IMR-90 (cell line): ENCODE measurements around the gene MOSPD3. TPM values are rescaled to one million over a fixed set of nuclear protein-coding genes. Genes with fewer than 3 reads are reported as not detected.

Experiments
- ATAC-seq: fragments of 200-7000 bp; cut with Tn5 transposase; 2 replicates; pipeline ENCODE4 v1.9.1; 2020; ENCODE audit warnings: low read depth, mild to moderate bottlenecking, moderate library complexity
- BruUV-seq: library from RNA; stranded (reverse); fragments of 400-500 nt; replicated peaks from 2 replicates; lab custom pipeline; 2021; lab: Mats Ljungman, UMichigan
- CTCF ChIA-PET: fragments of 300-600 bp; formaldehyde crosslinking; extraction: SDS; loops from one replicate; lab custom pipeline; 2021; ENCODE audit warnings: antibody characterized with exemption; lab: Yijun Ruan, JAX
- POLR2A ChIA-PET: fragments of 300-600 bp; sonication (Branson Sonifier 250); formaldehyde crosslinking; loops from one replicate; lab custom pipeline; 2022; ENCODE audit warnings: antibody characterized with exemption; ENCODE audit not compliant: unreplicated experiment; lab: Charles Lee
- DNase-seq: peaks from one replicate; pipeline ENCODE4 v3.0.0; 2013
- H2AFZ ChIP-seq: replicated peaks from 2 replicates; pipeline ENCODE3; 2013; ENCODE audit warnings: low read length, mild to moderate bottlenecking; ENCODE audit not compliant: poor library complexity
- H2AK5ac ChIP-seq: 2 replicates; pipeline ENCODE4 v1.6.1; 2013; ENCODE audit warnings: low read depth, low read length, inconsistent platforms
- H2AK9ac ChIP-seq: replicated peaks from 2 replicates; pipeline ENCODE3; 2013; ENCODE audit warnings: mild to moderate bottlenecking, low read depth, low read length, moderate library complexity; ENCODE audit not compliant: poor library complexity
- H2BK120ac ChIP-seq: 2 replicates; pipeline ENCODE4 v1.6.1; 2013; ENCODE audit warnings: low read depth, low read length, inconsistent platforms
- H2BK15ac ChIP-seq: 3 replicates; pipeline ENCODE4 v1.6.1; 2013; ENCODE audit warnings: low read depth, low read length, inconsistent platforms
- H2BK20ac ChIP-seq: 2 replicates; pipeline ENCODE4 v1.6.1; 2013; ENCODE audit warnings: low read depth, mild to moderate bottlenecking, inconsistent platforms, low read length, moderate library complexity
- H2BK5ac ChIP-seq: 2 replicates; pipeline ENCODE4 v1.6.1; 2013; ENCODE audit warnings: mild to moderate bottlenecking, low read depth, low read length, inconsistent platforms; ENCODE audit not compliant: poor library complexity, severe bottlenecking
- H3K14ac ChIP-seq: replicated peaks from 2 replicates; pipeline ENCODE4 v1.6.1; 2013; ENCODE audit warnings: low read depth, low read length, inconsistent platforms
- H3K18ac ChIP-seq: 2 replicates; pipeline ENCODE4 v1.6.1; 2013; ENCODE audit warnings: low read depth, low read length, control low read depth
- H3K23ac ChIP-seq: 2 replicates; pipeline ENCODE4 v1.6.1; 2013; ENCODE audit warnings: low read depth, low read length, inconsistent platforms
- H3K27ac ChIP-seq: 2 replicates; pipeline ENCODE4 v1.5.1; 2013; ENCODE audit warnings: mild to moderate bottlenecking, control low read depth, low read length; ENCODE audit not compliant: insufficient read depth
- H3K27me3 ChIP-seq: 2 replicates; pipeline ENCODE4 v1.6.1; 2013; ENCODE audit warnings: low read length; ENCODE audit not compliant: control insufficient read depth, insufficient read depth
- H3K36me3 ChIP-seq: 2 replicates; pipeline ENCODE4 v1.6.1; 2013; ENCODE audit warnings: low read length, mixed read lengths; ENCODE audit not compliant: control insufficient read depth, insufficient read depth
- H3K4ac ChIP-seq: 2 replicates; pipeline ENCODE4 v1.6.1; 2013; ENCODE audit warnings: low read depth, low read length, inconsistent platforms
- H3K4me1 ChIP-seq: 2 replicates; pipeline ENCODE4 v1.6.1; 2013; ENCODE audit warnings: low read length, mixed read lengths; ENCODE audit not compliant: control insufficient read depth, insufficient read depth
- H3K4me2 ChIP-seq: 2 replicates; pipeline ENCODE4 v1.6.1; 2013; ENCODE audit warnings: low read depth, mild to moderate bottlenecking, control low read depth, low read length, moderate library complexity
- H3K4me3 ChIP-seq: 2 replicates; pipeline ENCODE4 v1.5.1; 2013; ENCODE audit warnings: low read depth, mild to moderate bottlenecking, control low read depth, low read length, moderate library complexity; ENCODE audit not compliant: insufficient read depth
- H3K56ac ChIP-seq: 2 replicates; pipeline ENCODE4 v1.6.1; 2013; ENCODE audit warnings: low read length, inconsistent platforms; ENCODE audit not compliant: insufficient read depth; ENCODE audit errors: extremely low read depth
- H3K79me1 ChIP-seq, 2 experiments: 2 replicates each; pipeline ENCODE4 v1.6.1; 2013; ENCODE audit warnings: low read length in 2 of 2, inconsistent platforms in 1 of 2, low read depth in 1 of 2
- H3K9ac ChIP-seq: 2 replicates; pipeline ENCODE4 v1.6.1; 2013; ENCODE audit warnings: low read depth, low read length, control low read depth
- H3K9me1 ChIP-seq: 2 replicates; pipeline ENCODE4 v1.6.1; 2013; ENCODE audit warnings: low read length, inconsistent platforms; ENCODE audit not compliant: insufficient read depth
- H3K9me3 ChIP-seq: 2 replicates; pipeline ENCODE4 v1.6.1; 2013; ENCODE audit warnings: low read length; ENCODE audit not compliant: control insufficient read depth, insufficient read depth
- H4K20me1 ChIP-seq: 2 replicates; pipeline ENCODE4 v1.6.1; 2013; ENCODE audit warnings: low read length, inconsistent platforms; ENCODE audit not compliant: insufficient read depth
- H4K5ac ChIP-seq: 2 replicates; pipeline ENCODE4 v1.6.1; 2013; ENCODE audit warnings: mild to moderate bottlenecking, low read depth, low read length, control low read depth
- H4K8ac ChIP-seq, 2 experiments: 2 replicates each; pipeline ENCODE4 v1.6.1; 2013; ENCODE audit warnings: low read depth in 2 of 2, low read length in 2 of 2, control low read depth in 1 of 2, inconsistent platforms in 1 of 2
- H4K91ac ChIP-seq: 2 replicates; pipeline ENCODE4 v1.6.1; 2013; ENCODE audit warnings: low read depth, low read length, inconsistent platforms; ENCODE audit not compliant: insufficient read depth
- CHD1 ChIP-seq: IDR thresholded peaks from 2 replicates; pipeline ENCODE4 v1.6.1; 2012; ENCODE audit warnings: low read depth, low read length, improper control_type of control experiment
- MAFK ChIP-seq: IDR thresholded peaks from 2 replicates; pipeline ENCODE4 v1.6.1; 2012; ENCODE audit warnings: low read depth, low read length, improper control_type of control experiment
- MAZ ChIP-seq: IDR thresholded peaks from 2 replicates; pipeline ENCODE4 v1.6.1; 2012; ENCODE audit warnings: low read depth, mild to moderate bottlenecking, low read length, improper control_type of control experiment, moderate library complexity, borderline replicate concordance
- WGBS, 2 experiments: methylation state at CpG; one replicate each; pipeline versions ENCODE4 v1.1.5 to v1.1.7; 2013; ENCODE audit warnings: missing lambda C conversion rate in 2 of 2; ENCODE audit not compliant: insufficient read length in 1 of 2; ENCODE audit errors: extremely low coverage in 2 of 2; 5-methylcytosine and 5-hydroxymethylcytosine counted together
- dilution Hi-C: fragments of 300-500 bp; cut with HindIII; formaldehyde crosslinking; loops from one replicate; pipeline ENCODE4 v1.14.3; 2018; ENCODE audit warnings: low sequenced_read_pairs; ENCODE audit not compliant: unreplicated experiment
- in situ Hi-C: fragments of 300-500 bp; cut with MboI; formaldehyde crosslinking; loops from 3 replicates; pipeline ENCODE4 v1.14.3; 2019; ENCODE audit warnings: low sequenced_read_pairs, inconsistent platforms, mixed read lengths
- intact Hi-C: fragments of 100-400 bp; cut with micrococcal nuclease; formaldehyde crosslinking; loops from 2 replicates; pipeline ENCODE4 v1.10.0; 2022
- polyA plus RNA-seq, 3 experiments: library from polyadenylated mRNA; depleted of rRNA; stranded (reverse); fragments of >200 nt; gene quantifications; 2 replicates each; pipeline ENCODE4 v1.2.3, GENCODE V29; 2012; ENCODE audit warnings: low replicate concordance in 1 of 3
- total RNA-seq: library from RNA; depleted of rRNA; stranded (reverse); fragments of >200 nt; gene quantifications from 2 replicates; pipeline ENCODE4 v1.2.3, GENCODE V29; 2012
- TF ChIP-seq, protein P1 (sequence below): conservative IDR thresholded peaks from 2 replicates; pipeline ENCODE4 v1.5.1; 2012; ENCODE audit warnings: mild to moderate bottlenecking, low read depth, low read length, improper control_type of control experiment

MOSPD3 gene
- total and polyA plus RNA-seq, 2 of the 4 experiments (the other 2 are of a cell fraction), result 2.3 to 30.0 TPM

- Histone ChIP-seq H3K4ac (no peak overlapping the region), H2BK15ac (no peak overlapping the region), H4K5ac (no peak overlapping the region), H2BK20ac (no peak overlapping the region), H4K20me1 (no peaks in the 10 kb centered on the region), H3K36me3 (no peaks in the 10 kb centered on the region), H4K91ac (no peak overlapping the region), H3K4me3 (no peak overlapping the region), H3K56ac (no peak overlapping the region), H2BK5ac (no peak overlapping the region), H3K4me1 (no peaks in the 10 kb centered on the region), H2AK5ac (no peak overlapping the region), H2BK120ac (no peak overlapping the region), H2AK9ac (no peak overlapping the region), H3K14ac (no peak overlapping the region), H4K8ac (no peak overlapping the region), H3K9me3 (no peaks in the 10 kb centered on the region), H3K23ac (no peak overlapping the region), H3K9me1 (no peaks in the 10 kb centered on the region), H2AFZ (peak overlapping the region; percentile 33), H3K27ac (no peak overlapping the region), H3K4me2 (no peak overlapping the region), H3K27me3 (peaks cover 27% of the 10 kb centered on the region), H3K79me1 (no peaks in the 10 kb centered on the region), H3K18ac (no peak overlapping the region), H3K9ac (no peak overlapping the region)
- ChIA-PET CTCF (no interaction called here), POLR2A (no interaction called here)
- no TSS peak for BruUV-seq
- in situ Hi-C loops, result no loop called here
- WGBS, 2 experiments, result 58% methylated on average over 6 of the region's 10 CpGs; no CpG with 5 or more reads in 1 of the 2 experiments
- DNase-seq, result no peak
- TF ChIP-seq CHD1 (no peak), MAFK (no peak), MAZ (no peak)
- TF ChIP-seq, protein P1, sequence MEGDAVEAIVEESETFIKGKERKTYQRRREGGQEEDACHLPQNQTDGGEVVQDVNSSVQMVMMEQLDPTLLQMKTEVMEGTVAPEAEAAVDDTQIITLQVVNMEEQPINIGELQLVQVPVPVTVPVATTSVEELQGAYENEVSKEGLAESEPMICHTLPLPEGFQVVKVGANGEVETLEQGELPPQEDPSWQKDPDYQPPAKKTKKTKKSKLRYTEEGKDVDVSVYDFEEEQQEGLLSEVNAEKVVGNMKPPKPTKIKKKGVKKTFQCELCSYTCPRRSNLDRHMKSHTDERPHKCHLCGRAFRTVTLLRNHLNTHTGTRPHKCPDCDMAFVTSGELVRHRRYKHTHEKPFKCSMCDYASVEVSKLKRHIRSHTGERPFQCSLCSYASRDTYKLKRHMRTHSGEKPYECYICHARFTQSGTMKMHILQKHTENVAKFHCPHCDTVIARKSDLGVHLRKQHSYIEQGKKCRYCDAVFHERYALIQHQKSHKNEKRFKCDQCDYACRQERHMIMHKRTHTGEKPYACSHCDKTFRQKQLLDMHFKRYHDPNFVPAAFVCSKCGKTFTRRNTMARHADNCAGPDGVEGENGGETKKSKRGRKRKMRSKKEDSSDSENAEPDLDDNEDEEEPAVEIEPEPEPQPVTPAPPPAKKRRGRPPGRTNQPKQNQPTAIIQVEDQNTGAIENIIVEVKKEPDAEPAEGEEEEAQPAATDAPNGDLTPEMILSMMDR, result no peak
- intact Hi-C loops, result no loop called here
- ATAC-seq, result no peak
- dilution Hi-C loops, result no loop called here
These were observed 29.7 kb downstream of the MOSPD3 start for GRCh38 chr7:100641860-100642533.
